ENCODE results near the gene FBXO21. TPM values are rescaled to one million over a fixed set of nuclear protein-coding genes. Genes with fewer than 3 reads are reported as not detected.

The FBXO21 gene
- polyA plus RNA-seq, 1 donor = 32.0 TPM

GRCh38 chr12:117155278-117156060, 34.8 kb downstream of the FBXO21 start:
- H3K4me1 ChIP-seq (ENCODE audit: control insufficient read depth, insufficient read depth, low read length) = peaks cover 6% of the 10 kb centered on the region
- H3K27ac ChIP-seq (ENCODE audit: low read length) = no peak overlapping the region
- WGBS (ENCODE audit: insufficient coverage, low lambda C conversion rate) = 100% methylated on average over 1 of the region's 47 CpGs
- peaks cover 8% of the 10 kb centered on the region for H3K9me3 ChIP-seq (ENCODE audit: control insufficient read depth, low read depth, low read length)
- H3K27me3 ChIP-seq (ENCODE audit: control insufficient read depth, insufficient read depth, low read length) = no peaks in the 10 kb centered on the region
- peaks cover 80% of the 10 kb centered on the region for H3K36me3 ChIP-seq (ENCODE audit: control insufficient read depth, insufficient read depth, low read length)
- DNase-seq = peak; percentile 77 to 83
- no peak overlapping the region for H3K4me3 ChIP-seq (ENCODE audit: low read length)

GRCh38 chr12:117152793-117153775, 37.2 kb downstream of the FBXO21 start:
- Histone ChIP-seq H3K4me3 (ENCODE audit: low read length) (no peak overlapping the region), H3K36me3 (ENCODE audit: control insufficient read depth, insufficient read depth, low read length) (peaks cover 79% of the 10 kb centered on the region), H3K9me3 (ENCODE audit: control insufficient read depth, low read depth, low read length) (peaks cover 8% of the 10 kb centered on the region), H3K4me1 (ENCODE audit: control insufficient read depth, insufficient read depth, low read length) (no peaks in the 10 kb centered on the region), H3K27me3 (ENCODE audit: control insufficient read depth, insufficient read depth, low read length) (no peaks in the 10 kb centered on the region), H3K27ac (ENCODE audit: low read length) (no peak overlapping the region)
- no peak for DNase-seq
- WGBS (ENCODE audit: insufficient coverage, low lambda C conversion rate) = 89% methylated on average over 4 of the region's 27 CpGs

DNA sequence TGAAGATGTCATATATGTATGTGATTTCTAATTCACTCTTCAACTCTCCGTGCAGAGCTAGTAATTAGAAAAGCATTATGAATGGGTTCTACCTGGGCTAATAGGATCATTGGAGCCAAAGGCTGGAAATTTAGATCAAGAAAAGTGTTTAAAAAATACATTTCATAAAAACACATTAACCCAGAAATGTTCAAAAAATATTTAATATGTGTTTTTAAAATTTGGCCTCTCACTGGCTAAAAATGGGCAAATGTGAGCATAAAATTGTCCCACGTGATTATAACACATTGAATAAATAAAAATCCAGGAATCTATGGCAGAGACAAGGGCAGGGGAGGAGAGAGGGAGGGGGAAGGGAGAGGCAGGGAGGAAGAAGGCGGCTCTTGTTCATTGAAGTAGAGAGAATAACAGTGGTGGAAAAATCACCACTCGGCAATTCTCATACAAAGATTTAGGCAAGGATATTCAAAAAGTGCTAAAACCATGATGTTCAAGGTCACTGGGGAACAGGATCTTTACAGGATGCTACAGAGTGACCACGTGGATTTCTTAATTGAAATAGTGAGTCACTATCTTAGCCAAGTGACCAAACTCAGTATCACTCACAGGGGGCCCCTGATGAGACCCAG, 38.8 kb downstream of the FBXO21 start:
- Histone ChIP-seq H3K36me3 (ENCODE audit: control insufficient read depth, insufficient read depth, low read length) (peaks cover 74% of the 10 kb centered on the region), H3K27ac (ENCODE audit: low read length) (no peak overlapping the region), H3K4me3 (ENCODE audit: low read length) (no peak overlapping the region), H3K27me3 (ENCODE audit: control insufficient read depth, insufficient read depth, low read length) (no peaks in the 10 kb centered on the region), H3K4me1 (ENCODE audit: control insufficient read depth, insufficient read depth, low read length) (no peaks in the 10 kb centered on the region), H3K9me3 (ENCODE audit: control insufficient read depth, low read depth, low read length) (peaks cover 8% of the 10 kb centered on the region)
- WGBS (ENCODE audit: insufficient coverage, low lambda C conversion rate) = 94% methylated on average over 2 of the region's 5 CpGs
- DNase-seq = no peak

DNA sequence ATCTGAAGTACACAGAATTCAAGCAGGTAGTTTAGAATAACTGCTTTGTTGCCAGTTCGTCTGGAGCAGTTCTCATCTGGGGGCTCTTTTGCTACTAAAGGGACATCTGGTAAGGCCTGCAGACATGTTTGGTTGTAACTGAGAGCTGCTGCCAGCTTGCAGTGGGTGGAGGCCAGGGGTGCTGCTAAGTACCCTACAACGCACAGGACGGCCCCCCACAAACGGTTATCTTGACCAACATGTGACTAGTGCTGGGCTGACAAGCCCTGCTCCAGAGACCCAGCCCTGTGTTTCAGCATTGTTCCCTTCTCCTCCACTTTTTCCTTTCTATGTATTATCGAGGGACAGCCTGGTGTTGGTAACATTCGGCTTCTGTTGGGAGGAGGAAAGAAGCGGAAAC, 40.8 kb downstream of the FBXO21 start:
- no peak for DNase-seq
- Histone ChIP-seq H3K36me3 (ENCODE audit: control insufficient read depth, insufficient read depth, low read length) (peaks cover 68% of the 10 kb centered on the region), H3K4me3 (ENCODE audit: low read length) (no peak overlapping the region), H3K4me1 (ENCODE audit: control insufficient read depth, insufficient read depth, low read length) (no peaks in the 10 kb centered on the region), H3K27me3 (ENCODE audit: control insufficient read depth, insufficient read depth, low read length) (no peaks in the 10 kb centered on the region), H3K27ac (ENCODE audit: low read length) (no peak overlapping the region), H3K9me3 (ENCODE audit: control insufficient read depth, low read depth, low read length) (no peaks in the 10 kb centered on the region)
- no CpG with 5 or more reads among the region's 7 CpGs for WGBS (ENCODE audit: insufficient coverage, low lambda C conversion rate)

- H3K27ac ChIP-seq (ENCODE audit: low read length) = no peak overlapping the region
- no peaks in the 10 kb centered on the region for H3K27me3 ChIP-seq (ENCODE audit: control insufficient read depth, insufficient read depth, low read length)
- H3K9me3 ChIP-seq (ENCODE audit: control insufficient read depth, low read depth, low read length) = no peaks in the 10 kb centered on the region
- H3K4me1 ChIP-seq (ENCODE audit: control insufficient read depth, insufficient read depth, low read length) = no peaks in the 10 kb centered on the region
- WGBS (ENCODE audit: insufficient coverage, low lambda C conversion rate) = no CpG with 5 or more reads among the region's 6 CpGs
- DNase-seq = no peak
- no peak overlapping the region for H3K4me3 ChIP-seq (ENCODE audit: low read length)
- peaks cover 67% of the 10 kb centered on the region for H3K36me3 ChIP-seq (ENCODE audit: control insufficient read depth, insufficient read depth, low read length)
Observed at GRCh38 chr12:117148642-117149041, 41.6 kb downstream of the FBXO21 start.

- Histone ChIP-seq H3K36me3 (ENCODE audit: control insufficient read depth, insufficient read depth, low read length) (peaks cover 59% of the 10 kb centered on the region), H3K27ac (ENCODE audit: low read length) (no peak overlapping the region), H3K9me3 (ENCODE audit: control insufficient read depth, low read depth, low read length) (no peaks in the 10 kb centered on the region), H3K4me3 (ENCODE audit: low read length) (no peak overlapping the region), H3K4me1 (ENCODE audit: control insufficient read depth, insufficient read depth, low read length) (peaks cover 2% of the 10 kb centered on the region), H3K27me3 (ENCODE audit: control insufficient read depth, insufficient read depth, low read length) (no peaks in the 10 kb centered on the region)
- WGBS (ENCODE audit: insufficient coverage, low lambda C conversion rate) = no CpG with 5 or more reads among the region's 12 CpGs
- no peak for DNase-seq
Observed at GRCh38 chr12:117147639-117148038, 42.6 kb downstream of the FBXO21 start.

GRCh38 chr12:117145597-117146154, 44.6 kb downstream of the FBXO21 start:
- DNase-seq = no peak
- H3K4me3 ChIP-seq (ENCODE audit: low read length) = no peak overlapping the region
- no peaks in the 10 kb centered on the region for H3K27me3 ChIP-seq (ENCODE audit: control insufficient read depth, insufficient read depth, low read length)
- H3K27ac ChIP-seq (ENCODE audit: low read length) = no peak overlapping the region
- H3K9me3 ChIP-seq (ENCODE audit: control insufficient read depth, low read depth, low read length) = no peaks in the 10 kb centered on the region
- peaks cover 50% of the 10 kb centered on the region for H3K36me3 ChIP-seq (ENCODE audit: control insufficient read depth, insufficient read depth, low read length)
- 100% methylated on average over 2 of the region's 13 CpGs for WGBS (ENCODE audit: insufficient coverage, low lambda C conversion rate)
- H3K4me1 ChIP-seq (ENCODE audit: control insufficient read depth, insufficient read depth, low read length) = peaks cover 2% of the 10 kb centered on the region

- H3K9me3 ChIP-seq (ENCODE audit: control insufficient read depth, low read depth, low read length) = no peaks in the 10 kb centered on the region
- 87% methylated on average over 3 of the region's 15 CpGs for WGBS (ENCODE audit: insufficient coverage, low lambda C conversion rate)
- H3K4me1 ChIP-seq (ENCODE audit: control insufficient read depth, insufficient read depth, low read length) = peaks cover 2% of the 10 kb centered on the region
- no peak for DNase-seq
- H3K27me3 ChIP-seq (ENCODE audit: control insufficient read depth, insufficient read depth, low read length) = no peaks in the 10 kb centered on the region
- no peak overlapping the region for H3K4me3 ChIP-seq (ENCODE audit: low read length)
- H3K36me3 ChIP-seq (ENCODE audit: control insufficient read depth, insufficient read depth, low read length) = peaks cover 41% of the 10 kb centered on the region
- H3K27ac ChIP-seq (ENCODE audit: low read length) = no peak overlapping the region
Observed at GRCh38 chr12:117144599-117144998, 45.7 kb downstream of the FBXO21 start.

GRCh38 chr12:117143008-117143532, 47.2 kb downstream of the FBXO21 start:
- WGBS (ENCODE audit: insufficient coverage, low lambda C conversion rate) = no CpG with 5 or more reads among the region's 18 CpGs
- H3K36me3 ChIP-seq (ENCODE audit: control insufficient read depth, insufficient read depth, low read length) = peaks cover 28% of the 10 kb centered on the region
- H3K4me3 ChIP-seq (ENCODE audit: low read length) = no peak overlapping the region
- no peaks in the 10 kb centered on the region for H3K9me3 ChIP-seq (ENCODE audit: control insufficient read depth, low read depth, low read length)
- H3K4me1 ChIP-seq (ENCODE audit: control insufficient read depth, insufficient read depth, low read length) = peaks cover 2% of the 10 kb centered on the region
- H3K27me3 ChIP-seq (ENCODE audit: control insufficient read depth, insufficient read depth, low read length) = no peaks in the 10 kb centered on the region
- no peak overlapping the region for H3K27ac ChIP-seq (ENCODE audit: low read length)
- DNase-seq = peak; percentile 81 to 87

DNA sequence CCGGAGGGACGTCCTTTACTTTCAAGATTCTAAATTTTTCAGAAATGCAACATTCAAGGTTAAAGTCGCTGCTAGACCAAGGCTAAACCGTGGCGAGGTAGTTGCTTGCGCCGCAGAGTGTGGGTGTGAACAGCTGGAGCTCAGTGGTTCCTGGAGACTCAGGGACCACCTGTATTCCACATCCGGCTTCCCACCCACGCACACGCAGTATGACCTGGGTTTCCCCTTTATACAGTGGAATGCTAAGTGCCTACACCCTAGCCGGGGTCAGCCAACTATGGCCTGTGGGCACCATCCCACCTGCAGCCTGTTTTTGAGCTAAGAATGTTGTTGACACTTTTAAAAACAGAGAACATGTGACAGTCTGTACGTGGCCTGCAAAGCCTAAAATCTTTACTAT, 48.2 kb downstream of the FBXO21 start:
- Histone ChIP-seq H3K4me1 (ENCODE audit: control insufficient read depth, insufficient read depth, low read length) (peaks cover 2% of the 10 kb centered on the region), H3K9me3 (ENCODE audit: control insufficient read depth, low read depth, low read length) (no peaks in the 10 kb centered on the region), H3K27ac (ENCODE audit: low read length) (no peak overlapping the region), H3K27me3 (ENCODE audit: control insufficient read depth, insufficient read depth, low read length) (no peaks in the 10 kb centered on the region), H3K4me3 (ENCODE audit: low read length) (no peak overlapping the region), H3K36me3 (ENCODE audit: control insufficient read depth, insufficient read depth, low read length) (peaks cover 22% of the 10 kb centered on the region)
- WGBS (ENCODE audit: insufficient coverage, low lambda C conversion rate) = no CpG with 5 or more reads among the region's 12 CpGs
- no peak for DNase-seq

All from large intestine (tissue), 3 donors.